Activated CD8-positive, alpha-beta memory T cell treated with anti-CD3 and anti-CD28 coated beads, Interleukin-2, amount 50 U/mL, for 48 hours (primary cell): Measurements from ENCODE around the gene TMEM240.
"Not testable (repeated sequence)": the region's sequence is repeated elsewhere in the genome, so short reads cannot be mapped to it uniquely, and the experiment has no call there.

ENCODE experiments used
- DNase-seq: peaks from one replicate; pipeline ENCODE4 v3.0.0-alpha.2; 2020

The TMEM240 gene

DNA sequence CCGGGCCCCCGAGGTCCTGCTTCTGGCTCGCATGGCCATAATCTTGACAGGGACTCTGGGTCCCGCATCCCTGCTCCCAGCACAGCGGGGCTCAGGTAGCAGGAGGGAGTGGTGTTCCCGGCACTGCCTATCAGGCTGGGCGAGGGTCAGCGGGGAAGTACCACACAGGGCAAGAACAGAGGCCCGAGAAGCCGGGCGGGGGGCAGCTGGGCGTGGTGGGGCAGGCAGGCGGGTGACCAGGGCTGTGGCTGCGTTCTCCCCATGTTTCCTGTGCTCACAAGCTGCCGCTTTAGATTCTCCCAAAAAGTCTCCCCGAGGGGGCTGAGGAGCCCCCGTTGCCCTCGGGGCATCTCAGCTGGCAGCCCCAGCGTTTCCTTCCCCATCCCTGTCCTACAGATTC, 50.6 kb downstream of the TMEM240 start:
- no peak for DNase-seq

DNA sequence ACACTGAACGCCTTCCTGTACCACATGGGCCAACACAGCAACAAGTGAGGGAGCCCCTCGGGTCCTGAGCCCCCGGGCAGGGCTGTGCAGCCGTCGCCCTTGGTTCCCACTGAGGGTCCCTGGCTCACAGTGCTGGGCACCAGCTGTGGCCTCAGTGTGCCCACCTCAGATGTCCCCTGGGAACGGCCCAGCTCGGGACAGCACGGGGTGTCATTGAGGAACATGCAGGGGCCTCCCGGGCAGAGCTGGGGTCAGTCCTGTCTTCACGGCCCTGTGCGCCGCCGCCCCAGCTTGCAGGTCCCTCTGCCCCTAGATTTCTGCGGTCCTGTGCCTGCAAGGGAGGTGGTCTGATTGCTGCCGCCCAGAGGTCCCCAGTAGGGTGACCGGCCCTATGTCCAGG, 51.2 kb downstream of the TMEM240 start:
- DNase-seq = no peak

- no peak for DNase-seq
Observed at GRCh38 chr1:1487701-1488100, 52.7 kb downstream of the TMEM240 start.

GRCh38 chr1:1485755-1486317, 54.6 kb downstream of the TMEM240 start:
- DNase-seq = not testable (repeated sequence)

- not testable (repeated sequence) for DNase-seq
Observed at GRCh38 chr1:1484976-1485750, 55.3 kb downstream of the TMEM240 start.
